Measurements from ENCODE around the gene APBB1IP. TPM values are rescaled to one million over a fixed set of nuclear protein-coding genes. Genes with fewer than 3 reads are reported as not detected.
"Not testable (repeated sequence)": the region's sequence is repeated elsewhere in the genome, so short reads cannot be mapped to it uniquely, and the experiment has no call there.

Gene APBB1IP
- total RNA-seq, 1 experiment from 2014 or later, result 0.22 TPM

DNA sequence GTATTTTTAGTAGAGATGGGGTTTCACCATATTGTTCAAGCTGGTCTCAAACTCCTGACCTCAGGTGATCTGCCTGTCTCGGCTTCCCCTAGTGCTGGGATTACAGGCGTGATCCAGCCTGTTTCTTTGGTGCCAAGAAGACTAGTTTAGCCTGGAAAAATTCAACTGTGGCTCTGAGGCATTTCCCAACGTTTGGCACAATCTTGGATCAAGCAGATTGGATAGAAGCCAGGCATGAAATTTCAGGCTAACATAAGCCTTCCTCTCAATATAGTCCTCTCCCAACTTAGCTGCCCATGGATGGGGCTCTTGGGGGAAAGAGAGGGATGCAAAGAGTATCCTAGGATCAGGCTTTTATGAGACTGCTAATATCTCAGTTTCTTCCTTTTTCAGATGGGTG lies 53.8 kb downstream of the APBB1IP start (continued):
- TF ChIP-seq ZNF425 (CRISPR knock-in tag; conservative IDR thresholded peaks at IDR 0.05) (no peak), FOXK1 (CRISPR knock-in tag; IDR thresholded peaks at IDR 0.05) (no peak), FOXJ3 (CRISPR knock-in tag; IDR thresholded peaks at IDR 0.05; ENCODE audit: borderline replicate concordance) (no peak), GABPB1 (CRISPR knock-in tag; IDR thresholded peaks at IDR 0.05) (no peak), ZNF138 (CRISPR knock-in tag; conservative IDR thresholded peaks at IDR 0.05) (no peak), ATF3 (CRISPR knock-in tag; conservative IDR thresholded peaks at IDR 0.05) (no peak), NFATC4 (CRISPR knock-in tag; IDR thresholded peaks at IDR 0.05) (no peak), ZNF263 (CRISPR knock-in tag; IDR thresholded peaks at IDR 0.05; ENCODE audit: low read depth) (no peak), ZBTB21 (CRISPR knock-in tag; IDR thresholded peaks at IDR 0.05; ENCODE audit: borderline replicate concordance) (no peak), JUN (CRISPR knock-in tag; IDR thresholded peaks at IDR 0.05) (no peak), MYBL2 (CRISPR knock-in tag; IDR thresholded peaks at IDR 0.05) (no peak), MXD4 (CRISPR knock-in tag; IDR thresholded peaks at IDR 0.05; ENCODE audit: borderline replicate concordance) (no peak)
- TF ChIP-seq, protein P1, sequence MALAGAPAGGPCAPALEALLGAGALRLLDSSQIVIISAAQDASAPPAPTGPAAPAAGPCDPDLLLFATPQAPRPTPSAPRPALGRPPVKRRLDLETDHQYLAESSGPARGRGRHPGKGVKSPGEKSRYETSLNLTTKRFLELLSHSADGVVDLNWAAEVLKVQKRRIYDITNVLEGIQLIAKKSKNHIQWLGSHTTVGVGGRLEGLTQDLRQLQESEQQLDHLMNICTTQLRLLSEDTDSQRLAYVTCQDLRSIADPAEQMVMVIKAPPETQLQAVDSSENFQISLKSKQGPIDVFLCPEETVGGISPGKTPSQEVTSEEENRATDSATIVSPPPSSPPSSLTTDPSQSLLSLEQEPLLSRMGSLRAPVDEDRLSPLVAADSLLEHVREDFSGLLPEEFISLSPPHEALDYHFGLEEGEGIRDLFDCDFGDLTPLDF (CRISPR knock-in tag; IDR thresholded peaks at IDR 0.05), result no peak
- TF ChIP-seq, protein P2, sequence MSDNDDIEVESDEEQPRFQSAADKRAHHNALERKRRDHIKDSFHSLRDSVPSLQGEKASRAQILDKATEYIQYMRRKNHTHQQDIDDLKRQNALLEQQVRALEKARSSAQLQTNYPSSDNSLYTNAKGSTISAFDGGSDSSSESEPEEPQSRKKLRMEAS (CRISPR knock-in tag; IDR thresholded peaks at IDR 0.05), result no peak

DNA sequence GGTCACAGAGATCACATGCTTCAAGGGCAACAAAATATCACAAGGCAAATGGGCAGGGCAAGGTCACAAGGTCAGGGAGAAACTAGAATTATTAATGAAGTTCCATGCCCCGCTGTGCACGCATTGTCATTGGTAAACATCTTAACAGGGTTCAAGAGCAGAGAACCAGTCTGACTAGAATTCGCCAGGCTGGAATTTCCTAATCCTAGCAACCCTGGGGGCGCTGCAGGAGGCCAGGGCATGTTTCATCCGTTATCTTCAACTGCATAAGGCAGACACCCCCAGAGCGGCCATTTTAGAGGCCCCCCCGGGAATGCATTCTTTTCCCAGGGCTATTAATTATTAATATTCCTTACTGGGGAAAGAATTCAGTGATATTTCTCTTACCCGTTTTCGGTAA lies 54.6 kb downstream of the APBB1IP start:
- ATAC-seq; H3K27ac Mint-ChIP-seq; H3K4me1 Mint-ChIP-seq; CTCF ChIA-PET; H3K27me3 Mint-ChIP-seq (ENCODE audit: low read depth); DNase-seq (ENCODE audit: low spot score); POLR2A ChIA-PET; H3K4me3 Mint-ChIP-seq: not testable (repeated sequence)
- Mint-ChIP-seq H3K9me3 (peaks cover 21% of the 10 kb centered on the region), H3K36me3 (peaks cover 18% of the 10 kb centered on the region)

GRCh38 chr10:26494018-26494417 lies 55.9 kb downstream of the APBB1IP start:
- no peak for DNase-seq (ENCODE audit: low spot score)
- ChIA-PET POLR2A (no interaction called here), CTCF (no interaction called here)
- no peak for ATAC-seq
- H3K27ac Mint-ChIP-seq, result no peak overlapping the region
- no peaks in the 10 kb centered on the region for H3K4me1 Mint-ChIP-seq
- no peaks in the 10 kb centered on the region for H3K27me3 Mint-ChIP-seq (ENCODE audit: low read depth)
- TF ChIP-seq SMAD3 (CRISPR knock-in tag; IDR thresholded peaks at IDR 0.05; ENCODE audit: borderline replicate concordance) (no peak), ZNF416 (CRISPR knock-in tag; IDR thresholded peaks at IDR 0.05) (no peak), FOXJ3 (CRISPR knock-in tag; IDR thresholded peaks at IDR 0.05; ENCODE audit: borderline replicate concordance) (no peak)
- H3K9me3 Mint-ChIP-seq, result peaks cover 21% of the 10 kb centered on the region
- peaks cover 18% of the 10 kb centered on the region for H3K36me3 Mint-ChIP-seq
- H3K4me3 Mint-ChIP-seq, result no peak overlapping the region

DNA sequence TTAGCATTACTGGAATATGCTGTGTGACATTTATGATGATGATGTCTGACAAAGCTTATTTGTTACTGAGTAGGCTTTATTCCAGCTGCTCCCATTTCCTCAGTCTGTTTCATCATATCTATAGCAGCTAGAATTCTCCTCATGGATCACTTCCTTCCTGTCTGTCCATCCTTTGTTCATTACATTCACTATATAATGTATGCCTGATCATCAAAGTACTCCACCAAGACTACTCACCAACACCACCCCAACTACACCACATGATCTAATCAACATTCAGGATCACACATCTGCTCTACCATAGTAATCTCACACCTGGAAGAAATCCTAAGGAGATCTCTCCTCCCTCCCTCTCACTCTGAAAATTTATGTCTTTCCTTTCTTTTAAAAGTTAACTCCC lies 61.3 kb downstream of the APBB1IP start:
- H3K27ac Mint-ChIP-seq, result no peak overlapping the region
- ChIA-PET CTCF (no interaction called here), POLR2A (no interaction called here)
- H3K36me3 Mint-ChIP-seq, result no peaks in the 10 kb centered on the region
- H3K4me3 Mint-ChIP-seq, result no peak overlapping the region
- no peak for ATAC-seq
- H3K9me3 Mint-ChIP-seq, result no peaks in the 10 kb centered on the region
- no peak for DNase-seq (ENCODE audit: low spot score)
- H3K4me1 Mint-ChIP-seq, result no peaks in the 10 kb centered on the region
- H3K27me3 Mint-ChIP-seq (ENCODE audit: low read depth), result no peaks in the 10 kb centered on the region
- TF ChIP-seq ZNF317 (CRISPR knock-in tag; IDR thresholded peaks at IDR 0.05; ENCODE audit: borderline replicate concordance, low read depth) (no peak), ZNF425 (CRISPR knock-in tag; conservative IDR thresholded peaks at IDR 0.05) (no peak), ATF3 (CRISPR knock-in tag; conservative IDR thresholded peaks at IDR 0.05) (no peak), ERG (CRISPR knock-in tag; IDR thresholded peaks at IDR 0.05) (no peak), SMAD3 (CRISPR knock-in tag; IDR thresholded peaks at IDR 0.05; ENCODE audit: borderline replicate concordance) (no peak), ELF4 (CRISPR knock-in tag; IDR thresholded peaks at IDR 0.05; ENCODE audit: low read depth) (no peak), OVOL2 (CRISPR knock-in tag; IDR thresholded peaks at IDR 0.05; ENCODE audit: borderline replicate concordance) (no peak)
- TF ChIP-seq, protein P3, sequence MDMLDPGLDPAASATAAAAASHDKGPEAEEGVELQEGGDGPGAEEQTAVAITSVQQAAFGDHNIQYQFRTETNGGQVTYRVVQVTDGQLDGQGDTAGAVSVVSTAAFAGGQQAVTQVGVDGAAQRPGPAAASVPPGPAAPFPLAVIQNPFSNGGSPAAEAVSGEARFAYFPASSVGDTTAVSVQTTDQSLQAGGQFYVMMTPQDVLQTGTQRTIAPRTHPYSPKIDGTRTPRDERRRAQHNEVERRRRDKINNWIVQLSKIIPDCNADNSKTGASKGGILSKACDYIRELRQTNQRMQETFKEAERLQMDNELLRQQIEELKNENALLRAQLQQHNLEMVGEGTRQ (CRISPR knock-in tag; IDR thresholded peaks at IDR 0.05), result no peak
